Smooth muscle cell (in vitro differentiated cells): ENCODE measurements around the gene TPRN. TPM values are rescaled to one million over a fixed set of nuclear protein-coding genes. Genes with fewer than 3 reads are reported as not detected.

Experiments
- DNase-seq: peaks from one replicate; lab custom pipeline; 2025; ENCODE audit not compliant: unreplicated experiment; lab: John Stamatoyannopoulos, UW
- H2AFZ ChIP-seq: fragments of 200-600 bp; sonication (generic); 2 replicates; pipeline ENCODE4 v1.6.0; 2016; ENCODE audit warnings: antibody characterized with exemption, low read depth, mild to moderate bottlenecking
- H3F3A ChIP-seq: fragments of 200-600 bp; sonication (generic); 2 replicates; pipeline ENCODE4 v1.6.0; 2017; ENCODE audit warnings: antibody characterized with exemption, low read depth
- H3K27ac ChIP-seq: fragments of 200-600 bp; sonication (generic); 2 replicates; pipeline ENCODE4 v1.5.1; 2016; ENCODE audit warnings: low read depth, mild to moderate bottlenecking
- H3K27me3 ChIP-seq: fragments of 200-600 bp; sonication (generic); 2 replicates; pipeline ENCODE4 v1.6.1; 2016; ENCODE audit warnings: low read depth, mild to moderate bottlenecking
- H3K36me3 ChIP-seq: fragments of 200-600 bp; sonication (generic); 2 replicates; pipeline ENCODE4 v1.5.1; 2016; ENCODE audit warnings: low read depth
- H3K4me1 ChIP-seq: fragments of 200-600 bp; sonication (generic); 2 replicates; pipeline ENCODE4 v1.5.1; 2016; ENCODE audit warnings: low read depth
- H3K4me2 ChIP-seq: fragments of 200-600 bp; sonication (generic); 2 replicates; pipeline ENCODE4 v1.6.0; 2016; ENCODE audit warnings: mild to moderate bottlenecking
- H3K4me3 ChIP-seq: fragments of 200-600 bp; sonication (generic); 2 replicates; pipeline ENCODE4 v1.5.1; 2016; ENCODE audit warnings: mild to moderate bottlenecking
- H3K79me2 ChIP-seq: fragments of 200-600 bp; sonication (generic); 2 replicates; pipeline ENCODE4 v1.6.0; 2016; ENCODE audit warnings: low read depth, mild to moderate bottlenecking
- H3K9ac ChIP-seq: fragments of 200-600 bp; sonication (generic); 2 replicates; pipeline ENCODE4 v1.6.0; 2016; ENCODE audit warnings: low read depth
- H3K9me3 ChIP-seq: fragments of 200-600 bp; sonication (generic); replicated peaks from 2 replicates; pipeline ENCODE4 v1.5.1; 2016; ENCODE audit warnings: low read depth
- H4K20me1 ChIP-seq: fragments of 200-600 bp; sonication (generic); 2 replicates; pipeline ENCODE4 v1.6.0; 2016; ENCODE audit warnings: low read depth
- CTCF ChIP-seq: fragments of 200-600 bp; sonication (generic); IDR thresholded peaks from 2 replicates; pipeline ENCODE4 v1.5.1; 2017; ENCODE audit warnings: borderline replicate concordance, mild to moderate bottlenecking, antibody characterized with exemption; ENCODE audit not compliant: insufficient read depth, poor library complexity, severe bottlenecking
- WGBS: methylation state at CpG from one replicate; pipeline ENCODE4 v1.1.7; 2016; ENCODE audit warnings: low lambda C conversion rate; 5-methylcytosine and 5-hydroxymethylcytosine counted together
- polyA plus RNA-seq: library from polyadenylated mRNA; unstranded; fragments of >200 nt; fragmentation: Nextera tagmentation; extraction: Ambion mirVana; gene quantifications from 2 replicates; pipeline ENCODE4 v1.2.1, GENCODE V29; 2016
- total RNA-seq: library from RNA; depleted of rRNA; stranded (reverse); fragments of >200 nt; gene quantifications from 2 replicates; pipeline ENCODE4 v1.2.3, GENCODE V29; 2014

The TPRN gene
- total and polyA plus RNA-seq, 2 experiments from 2014 or later: 4.0 to 19.0 TPM

DNA sequence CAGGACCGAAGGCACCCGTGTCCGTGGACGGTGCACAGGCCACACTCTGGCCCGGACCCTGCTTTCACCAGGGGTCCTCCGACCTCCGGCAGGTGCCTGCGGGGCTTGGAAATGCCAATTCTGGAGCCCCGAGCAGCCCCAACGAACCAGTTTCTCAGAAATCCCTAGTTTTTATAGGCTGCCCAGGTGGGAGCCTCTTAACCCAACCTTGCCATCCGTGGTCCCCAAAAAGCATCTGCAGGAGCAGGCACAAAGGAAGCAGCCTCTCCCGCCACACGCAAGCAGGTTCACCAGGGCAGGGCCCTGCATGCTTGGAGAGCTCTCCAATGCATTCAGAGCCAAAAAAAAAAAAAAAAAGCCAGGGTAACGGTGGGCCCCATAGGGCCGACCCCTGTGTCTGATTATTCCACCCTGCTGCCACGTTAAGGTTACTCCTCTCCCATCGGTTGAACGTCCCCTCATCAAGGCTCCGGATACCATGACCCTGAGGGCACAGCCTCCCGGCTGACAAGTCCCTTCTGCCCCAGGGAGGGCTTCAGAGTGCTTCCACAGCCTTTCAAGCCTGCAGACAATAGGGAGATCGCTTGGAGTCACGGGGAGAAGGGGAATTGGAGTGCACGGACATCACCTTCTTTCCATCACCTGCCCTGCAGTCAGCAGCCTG is 796 bp upstream of the TPRN start:
- Histone ChIP-seq H4K20me1 (peaks cover 35% of the 10 kb centered on the region), H3K4me3 (peak overlapping the region; percentile 70), H3K9ac (peak overlapping the region; percentile 65), H3K9me3 (no peaks in the 10 kb centered on the region), H3K27me3 (no peaks in the 10 kb centered on the region), H3K36me3 (no peaks in the 10 kb centered on the region), H3K27ac (peak overlapping the region; percentile 13), H3K4me2 (peak overlapping the region; percentile 94), H3K79me2 (peaks cover 66% of the 10 kb centered on the region), H3K4me1 (peaks cover 32% of the 10 kb centered on the region), H2AFZ (peak overlapping the region; percentile 23), H3F3A (no peaks in the 10 kb centered on the region)
- no peak for TF ChIP-seq CTCF
- 22% methylated on average over 23 of the region's 23 CpGs for WGBS
- DNase-seq: no peak

DNA sequence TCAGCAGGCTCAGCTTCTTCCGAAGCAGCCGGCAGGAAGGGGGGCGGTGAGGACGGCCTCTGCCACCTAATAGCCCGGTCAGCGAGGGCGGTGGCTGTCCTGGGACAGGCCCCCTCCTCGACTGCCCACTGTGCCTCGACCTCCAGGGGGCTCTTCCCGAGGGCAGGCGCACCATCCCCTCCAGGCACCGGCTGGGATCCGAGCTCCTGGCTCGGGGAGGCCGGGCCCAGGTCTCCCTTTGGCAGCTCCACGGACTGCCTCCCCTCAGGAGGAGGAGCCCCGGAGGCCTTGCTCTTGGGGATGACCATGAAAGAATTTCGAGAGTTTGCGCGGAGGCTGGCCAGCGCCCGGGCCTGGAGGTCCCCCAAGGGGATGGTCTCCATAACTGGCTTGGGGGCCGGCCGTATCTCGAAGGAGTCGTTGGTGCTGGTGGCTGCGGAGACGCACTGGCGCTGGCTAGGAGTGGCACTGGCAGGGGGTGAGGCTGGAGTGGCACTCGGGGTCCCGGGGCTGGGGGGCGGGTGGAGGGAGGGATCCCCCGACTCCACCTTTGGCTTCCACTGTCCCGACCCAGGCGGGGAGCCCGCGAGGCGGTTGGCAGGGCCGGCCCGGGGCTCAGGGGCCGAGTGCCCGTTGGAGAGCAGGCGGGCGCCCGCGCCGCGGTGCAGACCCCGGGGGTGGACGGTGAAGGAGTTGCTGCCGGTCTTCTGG is 975 bp downstream of the TPRN start:
- H3K27ac ChIP-seq: no peak overlapping the region
- H3K4me3 ChIP-seq: peak overlapping the region; percentile 59
- H3K79me2 ChIP-seq: peaks cover 56% of the 10 kb centered on the region
- DNase-seq: no peak
- H3F3A ChIP-seq: no peaks in the 10 kb centered on the region
- no peaks in the 10 kb centered on the region for H3K27me3 ChIP-seq
- H3K4me1 ChIP-seq: peaks cover 26% of the 10 kb centered on the region
- 14% methylated on average over 45 of the region's 51 CpGs for WGBS
- no peak for TF ChIP-seq CTCF
- no peaks in the 10 kb centered on the region for H3K9me3 ChIP-seq
- peak overlapping the region; percentile 86 for H3K4me2 ChIP-seq
- H4K20me1 ChIP-seq: peaks cover 53% of the 10 kb centered on the region
- H3K9ac ChIP-seq: peak overlapping the region; percentile 17
- H3K36me3 ChIP-seq: no peaks in the 10 kb centered on the region
- H2AFZ ChIP-seq: no peak overlapping the region

GRCh38 chr9:137198902-137199283 is 1.6 kb downstream of the TPRN start:
- Histone ChIP-seq H4K20me1 (peaks cover 59% of the 10 kb centered on the region), H2AFZ (no peak overlapping the region), H3K27ac (no peak overlapping the region), H3K36me3 (no peaks in the 10 kb centered on the region), H3K9me3 (no peaks in the 10 kb centered on the region), H3K79me2 (peaks cover 56% of the 10 kb centered on the region), H3K27me3 (no peaks in the 10 kb centered on the region), H3K4me1 (peaks cover 22% of the 10 kb centered on the region), H3F3A (no peaks in the 10 kb centered on the region), H3K4me2 (peak overlapping the region; percentile 86), H3K4me3 (peak overlapping the region; percentile 59), H3K9ac (peak overlapping the region; percentile 17)
- TF ChIP-seq CTCF: no peak
- WGBS: 77% methylated on average over 11 of the region's 11 CpGs
- DNase-seq: no peak
